Esophagus (tissue), 2 donors: ENCODE results near the gene RAB22A. TPM values are rescaled to one million over a fixed set of nuclear protein-coding genes. Genes with fewer than 3 reads are reported as not detected.

Experiments
- H3K27ac ChIP-seq, 2 donors: one replicate each; pipeline ENCODE4 v1.5.1; 2013; ENCODE audit warnings: low read depth in 2 of 2, mild to moderate bottlenecking in 2 of 2, inconsistent platforms in 1 of 2, low read length in 1 of 2, moderate library complexity in 1 of 2
- H3K27me3 ChIP-seq, 2 donors: one replicate each; pipeline ENCODE4 v1.6.1; 2013; ENCODE audit warnings: low read length in 2 of 2, control low read depth in 1 of 2, mild to moderate bottlenecking in 1 of 2; ENCODE audit not compliant: insufficient read depth in 2 of 2, control insufficient read depth in 1 of 2
- H3K36me3 ChIP-seq, 2 donors: one replicate each; pipeline ENCODE4 v1.6.1; 2013; ENCODE audit warnings: low read length in 1 of 2; ENCODE audit not compliant: control insufficient read depth in 2 of 2, insufficient read depth in 2 of 2
- H3K4me1 ChIP-seq, 2 donors: one replicate each; pipeline ENCODE4 v1.6.1; 2013; ENCODE audit warnings: low read length in 1 of 2; ENCODE audit not compliant: control insufficient read depth in 2 of 2, insufficient read depth in 2 of 2
- H3K4me3 ChIP-seq, 2 donors: one replicate each; pipeline ENCODE4 v1.5.1; 2013; ENCODE audit warnings: low read length in 2 of 2, mild to moderate bottlenecking in 2 of 2, low read depth in 1 of 2, moderate library complexity in 1 of 2
- H3K9me3 ChIP-seq, 2 donors: one replicate each; pipeline ENCODE4 v1.6.1; 2013; ENCODE audit warnings: mild to moderate bottlenecking in 2 of 2, low read depth in 1 of 2, low read length in 1 of 2, moderate library complexity in 1 of 2; ENCODE audit not compliant: control insufficient read depth in 2 of 2, insufficient read depth in 1 of 2
- WGBS, 2 donors: extraction: QIAGEN DNeasy Blood & Tissue Kit; methylation state at CpG; one replicate each; pipeline ENCODE4 v1.1.7; 2013; 5-methylcytosine and 5-hydroxymethylcytosine counted together
- polyA plus RNA-seq, 2 donors: library from polyadenylated mRNA; stranded (reverse); fragments of 200-250 nt; gene quantifications; one replicate each; pipeline ENCODE4 v1.2.3, GENCODE V29; 2013
- donor health status: healthy with polysubstance abuse.
- donor health status: Bipolar disorder and iron deficiency.

Gene RAB22A
- polyA plus RNA-seq, 2 donors = 9.4 to 9.7 TPM

- 72% methylated on average over 17 of the region's 17 CpGs for WGBS, 2 donors
- Histone ChIP-seq H3K27ac (peak overlapping the region; percentile 91 to 95), H3K36me3 (peaks cover 0 to 3% of the 10 kb centered on the region in 2 donors), H3K27me3 (no peaks in the 10 kb centered on the region), H3K4me3 (peak overlapping the region; percentile 71 to 96), H3K4me1 (peaks cover 3 to 8% of the 10 kb centered on the region in 2 donors), H3K9me3 (no peaks in the 10 kb centered on the region)
Observed at GRCh38 chr20:58389968-58390658, 80.6 kb downstream of the RAB22A start.

GRCh38 chr20:58390659-58391035, 81.1 kb downstream of the RAB22A start:
- H3K36me3 ChIP-seq = peaks cover 0 to 3% of the 10 kb centered on the region in 2 donors
- H3K4me1 ChIP-seq = peaks cover 3 to 8% of the 10 kb centered on the region in 2 donors
- no peaks in the 10 kb centered on the region for H3K27me3 ChIP-seq
- H3K4me3 ChIP-seq = no peak overlapping the region
- 96 to 97% methylated on average over 8 of the region's 8 CpGs for WGBS, 2 donors
- H3K27ac ChIP-seq = no peak overlapping the region
- H3K9me3 ChIP-seq = no peaks in the 10 kb centered on the region

GRCh38 chr20:58392286-58392685, 82.8 kb downstream of the RAB22A start:
- 78 to 81% methylated on average over 4 of the region's 4 CpGs for WGBS, 2 donors
- H3K9me3 ChIP-seq = no peaks in the 10 kb centered on the region
- H3K36me3 ChIP-seq = peaks cover 0 to 3% of the 10 kb centered on the region in 2 donors
- H3K27ac ChIP-seq = no peak overlapping the region
- H3K27me3 ChIP-seq = no peaks in the 10 kb centered on the region
- H3K4me1 ChIP-seq = peaks cover 3 to 8% of the 10 kb centered on the region in 2 donors
- no peak overlapping the region for H3K4me3 ChIP-seq

GRCh38 chr20:58393299-58393698, 83.8 kb downstream of the RAB22A start:
- Histone ChIP-seq H3K27ac (no peak overlapping the region), H3K9me3 (no peaks in the 10 kb centered on the region), H3K36me3 (peaks cover 0 to 3% of the 10 kb centered on the region in 2 donors), H3K4me1 (peaks cover 3 to 8% of the 10 kb centered on the region in 2 donors), H3K4me3 (no peak overlapping the region), H3K27me3 (no peaks in the 10 kb centered on the region)
- WGBS, 2 donors = 75 to 80% methylated on average over 3 of the region's 3 CpGs

GRCh38 chr20:58394801-58395200, 85.3 kb downstream of the RAB22A start:
- Histone ChIP-seq H3K27me3 (no peaks in the 10 kb centered on the region), H3K9me3 (no peaks in the 10 kb centered on the region), H3K36me3 (peaks cover 0 to 3% of the 10 kb centered on the region in 2 donors), H3K27ac (no peak overlapping the region), H3K4me1 (peaks cover 3 to 6% of the 10 kb centered on the region in 2 donors), H3K4me3 (no peak overlapping the region)
- 67 to 80% methylated on average over 4 of the region's 4 CpGs for WGBS, 2 donors

GRCh38 chr20:58395604-58396003, 86.1 kb downstream of the RAB22A start:
- peaks cover 0 to 3% of the 10 kb centered on the region in 2 donors for H3K36me3 ChIP-seq
- H3K9me3 ChIP-seq = no peaks in the 10 kb centered on the region
- H3K27me3 ChIP-seq = no peaks in the 10 kb centered on the region
- H3K4me3 ChIP-seq = no peak overlapping the region
- WGBS, 2 donors = 81 to 93% methylated on average over 3 of the region's 3 CpGs
- H3K4me1 ChIP-seq = peaks cover 0 to 3% of the 10 kb centered on the region in 2 donors
- no peak overlapping the region for H3K27ac ChIP-seq

- Histone ChIP-seq H3K36me3 (no peaks in the 10 kb centered on the region), H3K4me1 (peaks cover 0 to 6% of the 10 kb centered on the region in 2 donors), H3K4me3 (no peak overlapping the region), H3K9me3 (no peaks in the 10 kb centered on the region), H3K27me3 (no peaks in the 10 kb centered on the region), H3K27ac (no peak overlapping the region)
- WGBS, 2 donors = 98 to 100% methylated on average over 6 of the region's 6 CpGs
Observed at GRCh38 chr20:58397429-58397828, 87.9 kb downstream of the RAB22A start.

GRCh38 chr20:58398254-58398653, 88.7 kb downstream of the RAB22A start:
- H3K4me1 ChIP-seq = peaks cover 0 to 6% of the 10 kb centered on the region in 2 donors
- no peaks in the 10 kb centered on the region for H3K27me3 ChIP-seq

GRCh38 chr20:58399926-58400325, 90.4 kb downstream of the RAB22A start:
- WGBS, 2 donors = 94% methylated on average over 6 of the region's 6 CpGs
- Histone ChIP-seq H3K27me3 (no peaks in the 10 kb centered on the region), H3K4me1 (peaks cover 0 to 6% of the 10 kb centered on the region in 2 donors)

More at GRCh38 chr20:58398254-58398653, 88.7 kb downstream of the RAB22A start:
- Histone ChIP-seq H3K4me3 (no peak overlapping the region), H3K27ac (no peak overlapping the region), H3K9me3 (no peaks in the 10 kb centered on the region), H3K36me3 (no peaks in the 10 kb centered on the region)
- WGBS, 2 donors = 82 to 88% methylated on average over 5 of the region's 5 CpGs

GRCh38 chr20:58401162-58401561, 91.6 kb downstream of the RAB22A start:
- Histone ChIP-seq H3K27me3 (no peaks in the 10 kb centered on the region), H3K4me1 (peaks cover 0 to 6% of the 10 kb centered on the region in 2 donors)
- 73 to 86% methylated on average over 1 of the region's 1 CpG for WGBS, 2 donors

More at GRCh38 chr20:58399926-58400325, 90.4 kb downstream of the RAB22A start:
- H3K4me3 ChIP-seq = no peak overlapping the region
- no peaks in the 10 kb centered on the region for H3K9me3 ChIP-seq
- no peak overlapping the region for H3K27ac ChIP-seq
- H3K36me3 ChIP-seq = no peaks in the 10 kb centered on the region

More at GRCh38 chr20:58401162-58401561, 91.6 kb downstream of the RAB22A start:
- Histone ChIP-seq H3K4me3 (no peak overlapping the region), H3K9me3 (no peaks in the 10 kb centered on the region), H3K27ac (no peak overlapping the region), H3K36me3 (no peaks in the 10 kb centered on the region)
